ENCODE results near the gene SLC44A3.

SLC44A3 gene

DNA sequence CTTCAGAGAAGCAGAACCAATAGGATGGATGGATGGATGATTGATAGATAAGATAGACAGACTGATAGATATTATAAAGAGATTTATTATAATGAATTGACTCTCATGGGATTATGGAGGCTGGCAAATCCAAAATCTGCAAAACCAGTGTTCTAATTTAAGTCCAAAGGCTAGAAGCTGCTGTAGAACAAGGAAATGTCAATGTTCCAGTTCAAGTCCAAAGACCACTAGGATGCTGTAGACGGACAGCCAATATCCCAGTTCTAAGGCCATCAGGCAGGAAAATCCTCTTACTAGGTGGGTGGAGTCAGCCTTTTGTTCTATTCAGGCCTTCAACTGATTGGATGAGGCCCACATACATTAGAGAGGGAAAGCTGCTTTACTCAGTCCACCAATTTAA is 4.1 kb upstream of the SLC44A3 start:
- ChIA-PET POLR2A (no interaction called here), CTCF (interaction anchor here (1.1 kb wide), 1 partner anchor 19 kb away, joined by 3 read pairs; no protein-coding TSS in a partner anchor)
- Histone ChIP-seq H3K9me3 (ENCODE audit: control insufficient read depth, insufficient read depth, low read depth, low read length) (no peaks in the 10 kb centered on the region), H3K4me3 (ENCODE audit: low read depth, low read length) (no peak overlapping the region), H3K27ac (ENCODE audit: extremely low read depth, low read depth, low read length) (no peak overlapping the region), H3K36me3 (ENCODE audit: control insufficient read depth in 2 of 2, insufficient read depth in 1 of 2, low read length in 2 of 2) (no peaks in the 10 kb centered on the region), H3K4me1 (ENCODE audit: control insufficient read depth, insufficient read depth, low read length) (no peaks in the 10 kb centered on the region; the same call in 1 of the 2 replicates)
- TF ChIP-seq ZNF10 (tag by site-specific recombination; IDR thresholded peaks at IDR 0.05), result peak; percentile 81
- TF ChIP-seq, protein P1, sequence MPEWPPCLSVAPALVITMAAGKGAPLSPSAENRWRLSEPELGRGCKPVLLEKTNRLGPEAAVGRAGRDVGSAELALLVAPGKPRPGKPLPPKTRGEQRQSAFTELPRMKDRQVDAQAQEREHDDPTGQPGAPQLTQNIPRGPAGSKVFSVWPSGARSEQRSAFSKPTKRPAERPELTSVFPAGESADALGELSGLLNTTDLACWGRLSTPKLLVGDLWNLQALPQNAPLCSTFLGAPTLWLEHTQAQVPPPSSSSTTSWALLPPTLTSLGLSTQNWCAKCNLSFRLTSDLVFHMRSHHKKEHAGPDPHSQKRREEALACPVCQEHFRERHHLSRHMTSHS (tag by site-specific recombination; IDR thresholded peaks at IDR 0.05), result no peak
- no peak for TF ChIP-seq ZSCAN16 (tag by site-specific recombination; IDR thresholded peaks at IDR 0.05)
- TF ChIP-seq, protein P2, sequence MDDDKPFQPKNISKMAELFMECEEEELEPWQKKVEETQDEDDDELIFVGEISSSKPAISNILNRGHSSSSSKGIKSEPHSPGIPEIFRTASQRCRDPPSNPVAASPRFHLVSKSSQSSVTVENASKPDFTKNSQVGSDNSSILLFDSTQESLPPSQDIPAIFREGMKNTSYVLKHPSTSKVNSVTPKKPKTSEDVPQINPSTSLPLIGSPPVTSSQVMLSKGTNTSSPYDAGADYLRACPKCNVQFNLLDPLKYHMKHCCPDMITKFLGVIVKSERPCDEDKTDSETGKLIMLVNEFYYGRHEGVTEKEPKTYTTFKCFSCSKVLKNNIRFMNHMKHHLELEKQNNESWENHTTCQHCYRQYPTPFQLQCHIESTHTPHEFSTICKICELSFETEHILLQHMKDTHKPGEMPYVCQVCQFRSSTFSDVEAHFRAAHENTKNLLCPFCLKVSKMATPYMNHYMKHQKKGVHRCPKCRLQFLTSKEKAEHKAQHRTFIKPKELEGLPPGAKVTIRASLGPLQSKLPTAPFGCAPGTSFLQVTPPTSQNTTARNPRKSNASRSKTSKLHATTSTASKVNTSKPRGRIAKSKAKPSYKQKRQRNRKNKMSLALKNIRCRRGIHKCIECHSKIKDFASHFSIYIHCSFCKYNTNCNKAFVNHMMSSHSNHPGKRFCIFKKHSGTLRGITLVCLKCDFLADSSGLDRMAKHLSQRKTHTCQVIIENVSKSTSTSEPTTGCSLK (tag by site-specific recombination; IDR thresholded peaks at IDR 0.05), result no peak
- no peak for TF ChIP-seq EGR2 (tag by site-specific recombination; IDR thresholded peaks at IDR 0.05; ENCODE audit: low read depth)

DNA sequence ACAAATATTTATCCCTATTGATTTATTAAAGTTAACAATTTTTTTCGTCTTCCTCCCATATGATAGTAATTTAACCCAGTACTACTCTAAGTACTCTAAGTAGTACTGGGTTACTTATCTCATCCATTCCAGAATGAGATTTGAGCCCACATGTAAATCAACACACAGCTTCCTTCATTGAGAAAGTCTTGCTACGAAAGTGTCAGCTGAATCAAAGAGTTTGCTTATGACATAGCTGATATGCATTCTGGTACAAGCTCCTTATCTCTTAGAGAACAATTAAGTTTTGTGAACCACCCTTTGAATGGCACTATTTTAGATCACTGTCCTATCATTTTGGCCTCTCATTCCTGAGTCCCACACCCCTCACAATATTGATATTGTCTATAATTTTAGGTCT is 2.4 kb upstream of the SLC44A3 start:
- H3K9me3 ChIP-seq (ENCODE audit: control insufficient read depth, insufficient read depth, low read depth, low read length), result no peaks in the 10 kb centered on the region
- H3K36me3 ChIP-seq (ENCODE audit: control insufficient read depth in 2 of 2, insufficient read depth in 1 of 2, low read length in 2 of 2), result no peaks in the 10 kb centered on the region
- CTCF ChIA-PET, result interaction anchor here (0.9 to 2.6 kb wide), 4 partner anchors 10 to 226 kb away, joined by 3 to 16 read pairs (median 6); no protein-coding TSS in a partner anchor
- POLR2A ChIA-PET, result no interaction called here
- no peaks in the 10 kb centered on the region; the same call in 1 of the 2 replicates for H3K4me1 ChIP-seq (ENCODE audit: control insufficient read depth, insufficient read depth, low read length)
- no peak overlapping the region for H3K4me3 ChIP-seq (ENCODE audit: low read depth, low read length)
- TF ChIP-seq ZNF585B (tag by site-specific recombination; IDR thresholded peaks at IDR 0.05) (peak; percentile 77), ZNF423 (tag by site-specific recombination; IDR thresholded peaks at IDR 0.05) (no peak), ZNF19 (tag by site-specific recombination; IDR thresholded peaks at IDR 0.05; ENCODE audit: low read depth) (no peak), ZNF10 (tag by site-specific recombination; IDR thresholded peaks at IDR 0.05) (no peak)
- no peak overlapping the region for H3K27ac ChIP-seq (ENCODE audit: extremely low read depth, low read depth, low read length)

DNA sequence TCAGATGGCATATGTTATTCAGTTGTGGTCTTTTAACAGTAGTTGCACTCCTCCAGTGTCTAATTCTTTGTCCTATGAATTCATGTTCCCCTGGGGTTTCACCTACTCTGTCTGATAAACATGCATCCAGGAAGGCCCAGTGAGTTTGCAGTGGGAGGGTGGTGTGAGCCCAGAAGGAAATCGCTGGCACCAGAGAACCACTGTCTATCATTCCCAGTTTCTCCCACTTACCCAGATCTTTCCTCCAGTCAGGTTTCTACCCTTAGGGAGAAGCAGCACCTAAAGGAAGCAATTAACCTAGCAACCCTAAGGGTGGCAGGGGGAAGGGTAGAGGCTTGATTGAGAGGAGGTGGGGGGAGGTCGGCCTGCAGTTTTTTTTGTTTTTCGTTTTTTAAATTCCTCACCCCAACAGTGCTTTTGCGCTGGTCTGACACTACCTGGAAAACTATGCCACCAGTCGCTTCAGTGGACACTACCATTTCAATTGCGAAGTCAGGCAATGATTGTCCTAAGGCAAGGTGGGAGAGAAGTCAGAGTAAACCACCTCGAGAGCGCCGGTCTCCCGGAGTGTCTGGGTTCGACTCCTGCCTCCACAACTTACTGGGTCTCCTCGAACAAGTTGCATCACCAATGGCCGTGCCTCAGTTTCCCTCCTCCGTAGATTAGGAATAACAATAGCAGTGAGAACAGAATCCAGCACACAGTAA is 766 bp upstream of the SLC44A3 start:
- ChIA-PET POLR2A (interaction anchor here (0.6 kb wide), 1 partner anchor 1638 kb away, joined by 7 read pairs; no protein-coding TSS in a partner anchor), CTCF (interaction anchor here (1.1 kb wide), 1 partner anchor 13 kb away, joined by 4 read pairs; no protein-coding TSS in a partner anchor)
- Histone ChIP-seq H3K36me3 (ENCODE audit: control insufficient read depth in 2 of 2, insufficient read depth in 1 of 2, low read length in 2 of 2) (no peaks in the 10 kb centered on the region), H3K27ac (ENCODE audit: extremely low read depth, low read depth, low read length) (no peak overlapping the region; the same call in 1 of the 2 replicates), H3K9me3 (ENCODE audit: control insufficient read depth, insufficient read depth, low read depth, low read length) (no peaks in the 10 kb centered on the region), H3K4me3 (ENCODE audit: low read depth, low read length) (peak overlapping the region; percentile 68), H3K4me1 (ENCODE audit: control insufficient read depth, insufficient read depth, low read length) (no peaks in the 10 kb centered on the region)
- TF ChIP-seq, protein P3, sequence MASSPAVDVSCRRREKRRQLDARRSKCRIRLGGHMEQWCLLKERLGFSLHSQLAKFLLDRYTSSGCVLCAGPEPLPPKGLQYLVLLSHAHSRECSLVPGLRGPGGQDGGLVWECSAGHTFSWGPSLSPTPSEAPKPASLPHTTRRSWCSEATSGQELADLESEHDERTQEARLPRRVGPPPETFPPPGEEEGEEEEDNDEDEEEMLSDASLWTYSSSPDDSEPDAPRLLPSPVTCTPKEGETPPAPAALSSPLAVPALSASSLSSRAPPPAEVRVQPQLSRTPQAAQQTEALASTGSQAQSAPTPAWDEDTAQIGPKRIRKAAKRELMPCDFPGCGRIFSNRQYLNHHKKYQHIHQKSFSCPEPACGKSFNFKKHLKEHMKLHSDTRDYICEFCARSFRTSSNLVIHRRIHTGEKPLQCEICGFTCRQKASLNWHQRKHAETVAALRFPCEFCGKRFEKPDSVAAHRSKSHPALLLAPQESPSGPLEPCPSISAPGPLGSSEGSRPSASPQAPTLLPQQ (tag by site-specific recombination; IDR thresholded peaks at IDR 0.05), result no peak
- TF ChIP-seq PRDM1 (tag by site-specific recombination; IDR thresholded peaks at IDR 0.05), result peak; percentile 35; the same call in 1 of the 2 replicates
- TF ChIP-seq, protein P4, sequence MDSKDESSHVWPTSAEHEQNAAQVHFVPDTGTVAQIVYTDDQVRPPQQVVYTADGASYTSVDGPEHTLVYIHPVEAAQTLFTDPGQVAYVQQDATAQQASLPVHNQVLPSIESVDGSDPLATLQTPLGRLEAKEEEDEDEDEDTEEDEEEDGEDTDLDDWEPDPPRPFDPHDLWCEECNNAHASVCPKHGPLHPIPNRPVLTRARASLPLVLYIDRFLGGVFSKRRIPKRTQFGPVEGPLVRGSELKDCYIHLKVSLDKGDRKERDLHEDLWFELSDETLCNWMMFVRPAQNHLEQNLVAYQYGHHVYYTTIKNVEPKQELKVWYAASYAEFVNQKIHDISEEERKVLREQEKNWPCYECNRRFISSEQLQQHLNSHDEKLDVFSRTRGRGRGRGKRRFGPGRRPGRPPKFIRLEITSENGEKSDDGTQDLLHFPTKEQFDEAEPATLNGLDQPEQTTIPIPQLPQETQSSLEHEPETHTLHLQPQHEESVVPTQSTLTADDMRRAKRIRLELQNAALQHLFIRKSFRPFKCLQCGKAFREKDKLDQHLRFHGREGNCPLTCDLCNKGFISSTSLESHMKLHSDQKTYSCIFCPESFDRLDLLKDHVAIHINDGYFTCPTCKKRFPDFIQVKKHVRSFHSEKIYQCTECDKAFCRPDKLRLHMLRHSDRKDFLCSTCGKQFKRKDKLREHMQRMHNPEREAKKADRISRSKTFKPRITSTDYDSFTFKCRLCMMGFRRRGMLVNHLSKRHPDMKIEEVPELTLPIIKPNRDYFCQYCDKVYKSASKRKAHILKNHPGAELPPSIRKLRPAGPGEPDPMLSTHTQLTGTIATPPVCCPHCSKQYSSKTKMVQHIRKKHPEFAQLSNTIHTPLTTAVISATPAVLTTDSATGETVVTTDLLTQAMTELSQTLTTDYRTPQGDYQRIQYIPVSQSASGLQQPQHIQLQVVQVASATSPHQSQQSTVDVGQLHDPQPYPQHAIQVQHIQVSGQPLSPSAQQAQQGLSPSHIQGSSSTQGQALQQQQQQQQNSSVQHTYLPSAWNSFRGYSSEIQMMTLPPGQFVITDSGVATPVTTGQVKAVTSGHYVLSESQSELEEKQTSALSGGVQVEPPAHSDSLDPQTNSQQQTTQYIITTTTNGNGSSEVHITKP (tag by site-specific recombination; IDR thresholded peaks at IDR 0.05), result peak; percentile 85
- TF ChIP-seq ZNF202 (tag by site-specific recombination; IDR thresholded peaks at IDR 0.05; ENCODE audit: borderline replicate concordance), result no peak
- no peak for TF ChIP-seq KLF8 (tag by site-specific recombination; IDR thresholded peaks at IDR 0.05)
- TF ChIP-seq, protein P5, sequence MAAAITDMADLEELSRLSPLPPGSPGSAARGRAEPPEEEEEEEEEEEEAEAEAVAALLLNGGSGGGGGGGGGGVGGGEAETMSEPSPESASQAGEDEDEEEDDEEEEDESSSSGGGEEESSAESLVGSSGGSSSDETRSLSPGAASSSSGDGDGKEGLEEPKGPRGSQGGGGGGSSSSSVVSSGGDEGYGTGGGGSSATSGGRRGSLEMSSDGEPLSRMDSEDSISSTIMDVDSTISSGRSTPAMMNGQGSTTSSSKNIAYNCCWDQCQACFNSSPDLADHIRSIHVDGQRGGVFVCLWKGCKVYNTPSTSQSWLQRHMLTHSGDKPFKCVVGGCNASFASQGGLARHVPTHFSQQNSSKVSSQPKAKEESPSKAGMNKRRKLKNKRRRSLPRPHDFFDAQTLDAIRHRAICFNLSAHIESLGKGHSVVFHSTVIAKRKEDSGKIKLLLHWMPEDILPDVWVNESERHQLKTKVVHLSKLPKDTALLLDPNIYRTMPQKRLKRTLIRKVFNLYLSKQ (tag by site-specific recombination; IDR thresholded peaks at IDR 0.05; ENCODE audit: borderline replicate concordance), result no peak
- TF ChIP-seq, protein P6, sequence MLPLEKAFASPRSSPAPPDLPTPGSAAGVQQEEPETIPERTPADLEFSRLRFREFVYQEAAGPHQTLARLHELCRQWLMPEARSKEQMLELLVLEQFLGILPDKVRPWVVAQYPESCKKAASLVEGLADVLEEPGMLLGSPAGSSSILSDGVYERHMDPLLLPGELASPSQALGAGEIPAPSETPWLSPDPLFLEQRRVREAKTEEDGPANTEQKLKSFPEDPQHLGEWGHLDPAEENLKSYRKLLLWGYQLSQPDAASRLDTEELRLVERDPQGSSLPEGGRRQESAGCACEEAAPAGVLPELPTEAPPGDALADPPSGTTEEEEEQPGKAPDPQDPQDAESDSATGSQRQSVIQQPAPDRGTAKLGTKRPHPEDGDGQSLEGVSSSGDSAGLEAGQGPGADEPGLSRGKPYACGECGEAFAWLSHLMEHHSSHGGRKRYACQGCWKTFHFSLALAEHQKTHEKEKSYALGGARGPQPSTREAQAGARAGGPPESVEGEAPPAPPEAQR (tag by site-specific recombination; IDR thresholded peaks at IDR 0.05), result no peak
- TF ChIP-seq ZNF654 (tag by site-specific recombination; IDR thresholded peaks at IDR 0.05; ENCODE audit: low read depth), result no peak
- no peak for TF ChIP-seq ZNF311 (tag by site-specific recombination; IDR thresholded peaks at IDR 0.05; ENCODE audit: borderline replicate concordance)
- TF ChIP-seq FEZF1 (tag by site-specific recombination; IDR thresholded peaks at IDR 0.05), result no peak
